OCI-M1 (cell line): Measurements from ENCODE around the gene RBP3.
"Not testable (repeated sequence)": the region's sequence is repeated elsewhere in the genome, so short reads cannot be mapped to it uniquely, and the experiment has no call there.

ENCODE experiments used
- DNase-seq: peaks from one replicate; lab custom pipeline; 2025; lab: John Stamatoyannopoulos, UW

Gene RBP3

DNA sequence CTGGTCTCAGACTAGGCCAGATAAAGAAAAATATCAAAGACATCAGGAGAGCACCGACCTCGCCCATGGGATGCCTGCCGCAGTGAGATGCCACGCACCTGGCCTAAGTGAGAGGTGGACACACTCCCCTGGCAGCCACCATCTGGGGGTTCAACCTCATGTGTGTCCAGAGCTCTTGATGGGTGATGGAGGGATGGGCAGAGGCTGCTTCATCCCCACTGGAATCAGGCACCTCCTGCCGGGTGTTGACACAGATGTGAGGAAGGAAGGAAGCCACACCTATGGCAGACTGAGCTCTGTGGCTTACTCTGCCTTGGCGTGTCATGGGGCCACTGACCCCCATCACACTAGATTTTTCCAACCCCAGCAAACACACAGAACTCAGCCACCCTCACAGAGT lies 24.6 kb downstream of the RBP3 start:
- no peak for DNase-seq

GRCh38 chr10:47374611-47375536 lies 26.7 kb downstream of the RBP3 start:
- DNase-seq, result no peak

- DNase-seq, result no peak
Observed at GRCh38 chr10:47376522-47377220, 28.5 kb downstream of the RBP3 start.

DNA sequence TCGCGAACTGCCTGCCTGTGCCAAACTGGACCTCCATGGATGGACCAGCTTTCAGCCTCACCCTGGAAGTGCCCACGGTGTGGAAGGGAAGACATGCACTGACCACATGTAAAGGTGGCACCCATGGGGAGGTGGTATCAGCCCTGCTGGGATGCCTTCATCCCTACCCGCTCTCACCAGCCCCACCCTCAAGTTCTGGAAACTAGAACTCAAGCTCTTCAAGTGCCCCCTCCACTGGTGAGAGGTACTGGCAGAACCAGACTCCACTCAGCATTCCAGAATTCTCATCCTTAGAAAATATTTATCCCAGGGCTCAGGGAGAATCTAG lies 30.0 kb downstream of the RBP3 start:
- DNase-seq, result no peak

DNA sequence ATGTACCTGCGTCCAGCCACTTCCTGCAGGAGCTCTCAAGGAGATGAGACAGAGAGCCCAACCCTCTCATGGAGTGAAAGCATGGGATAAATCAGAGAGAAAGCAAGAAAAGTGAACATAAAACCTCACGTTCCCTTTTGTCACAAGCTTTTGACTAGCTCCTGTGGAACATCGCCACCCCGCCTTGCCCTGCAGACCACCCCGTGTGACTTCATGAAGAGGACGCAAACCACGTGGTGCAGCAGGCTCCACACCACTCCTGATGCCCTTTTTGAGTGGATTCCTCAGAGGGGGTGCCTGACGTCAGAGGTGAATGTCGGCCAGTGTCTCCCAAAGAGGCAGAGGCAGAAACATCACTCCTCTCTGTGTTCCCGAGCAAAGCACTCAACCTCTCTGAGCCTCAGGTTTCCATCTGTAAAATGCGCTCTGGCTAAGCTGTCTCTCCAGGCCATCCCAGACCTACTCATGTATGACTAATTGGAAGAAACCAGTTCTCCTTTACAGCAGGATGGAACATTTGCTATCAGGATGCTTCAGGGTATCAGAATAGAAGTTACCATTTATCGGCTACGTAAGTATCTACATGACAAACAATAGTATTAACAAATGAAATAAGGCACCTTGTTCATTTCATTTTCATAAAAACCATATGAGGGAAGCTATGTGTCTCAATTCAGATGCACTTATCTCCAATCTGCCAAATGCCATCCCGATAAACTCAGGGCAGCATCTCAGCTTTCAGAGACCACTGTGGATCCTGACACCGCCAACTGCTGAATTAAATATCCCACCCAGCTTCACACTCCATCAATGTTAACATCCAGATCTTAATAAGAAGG lies 30.7 kb downstream of the RBP3 start:
- DNase-seq, result no peak

DNA sequence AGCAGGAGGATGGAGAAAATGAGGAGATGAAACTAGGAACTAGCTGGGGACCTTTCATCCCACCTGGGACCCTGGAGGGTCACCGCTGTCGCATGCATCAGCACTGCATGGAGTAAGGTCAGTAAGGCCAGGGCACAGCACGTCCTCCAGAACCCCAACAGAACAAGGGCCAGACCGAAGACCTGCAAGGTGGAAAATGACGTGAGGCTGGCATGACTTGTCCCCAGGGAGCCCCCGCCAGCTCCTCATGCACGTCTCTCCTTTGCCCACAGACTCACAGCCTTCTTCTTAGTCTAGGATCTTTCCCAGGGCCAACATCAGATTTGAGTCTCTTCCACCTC lies 31.3 kb downstream of the RBP3 start:
- no peak for DNase-seq

- DNase-seq, result no peak
Observed at GRCh38 chr10:47379901-47380300, 31.7 kb downstream of the RBP3 start.

- DNase-seq, result no peak
Observed at GRCh38 chr10:47380341-47381102, 32.4 kb downstream of the RBP3 start.

DNA sequence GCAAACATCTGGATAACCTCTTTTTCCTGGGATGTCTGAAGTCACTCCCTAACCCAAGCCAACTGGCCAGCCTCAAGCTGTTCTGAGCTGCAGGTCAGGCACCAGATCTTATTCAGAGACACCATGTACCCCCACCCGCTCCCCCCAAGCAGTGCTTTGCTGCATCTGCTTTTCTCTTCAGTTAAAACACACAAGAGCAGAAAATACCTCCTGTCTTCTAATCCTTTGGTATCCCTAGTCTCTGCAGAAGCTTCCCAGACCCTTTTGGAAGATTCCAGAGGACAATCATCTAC lies 32.9 kb downstream of the RBP3 start:
- DNase-seq, result no peak

GRCh38 chr10:47381427-47382379 lies 33.5 kb downstream of the RBP3 start:
- no peak for DNase-seq

GRCh38 chr10:47383261-47384147 lies 35.3 kb downstream of the RBP3 start:
- DNase-seq, result no peak

DNA sequence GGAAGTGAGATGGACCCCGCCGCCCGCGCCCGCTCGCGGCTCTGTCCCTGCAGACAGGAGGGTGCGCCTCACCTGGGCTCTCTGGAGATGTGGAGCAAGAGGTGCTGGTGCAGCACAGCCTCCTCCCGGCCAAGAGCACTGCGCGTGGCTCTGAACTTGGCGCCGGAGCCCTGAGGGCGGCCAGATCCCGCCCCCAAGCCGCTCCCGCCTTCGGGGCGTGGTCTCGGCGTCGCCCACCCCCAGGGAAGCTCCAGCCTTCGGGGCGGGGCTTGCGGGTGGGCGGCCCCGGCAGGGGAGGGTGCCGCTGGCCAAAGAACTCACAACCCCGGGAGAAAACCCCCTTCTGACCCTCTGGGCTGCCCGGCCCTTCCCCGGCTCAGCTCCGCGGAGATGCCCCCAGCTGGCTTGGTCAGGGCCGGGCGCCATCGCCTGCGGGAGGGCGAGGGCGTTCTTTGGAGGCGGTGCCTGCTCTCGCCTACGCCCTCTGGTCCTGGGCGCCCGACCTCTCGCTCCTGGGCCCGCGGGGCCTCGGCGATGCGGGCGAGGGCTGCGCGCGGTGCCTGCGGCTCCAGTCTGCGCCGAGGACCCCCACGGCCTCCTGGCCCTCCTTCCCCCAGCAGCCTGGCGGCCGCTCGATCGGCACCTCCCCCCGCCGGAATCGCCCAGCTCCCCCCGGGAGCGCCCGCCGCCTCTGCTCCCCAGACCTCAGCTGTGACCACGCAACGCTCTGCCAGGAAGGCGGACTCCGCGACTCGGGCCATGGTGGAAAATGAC lies 36.2 kb downstream of the RBP3 start, which contains the start of gene ZNF488:
Gene ZNF488, minus strand, starts transcription at position 146 of the 774 bp plus-strand sequence. CDS start 15,464 bp downstream, outside the sequence.
- DNase-seq, result peak; percentile 81

- not testable (repeated sequence) for DNase-seq
Observed at GRCh38 chr10:47386104-47386503, 37.9 kb downstream of the RBP3 start.

- no peak for DNase-seq
Observed at GRCh38 chr10:47388879-47389278, 40.7 kb downstream of the RBP3 start.

DNA sequence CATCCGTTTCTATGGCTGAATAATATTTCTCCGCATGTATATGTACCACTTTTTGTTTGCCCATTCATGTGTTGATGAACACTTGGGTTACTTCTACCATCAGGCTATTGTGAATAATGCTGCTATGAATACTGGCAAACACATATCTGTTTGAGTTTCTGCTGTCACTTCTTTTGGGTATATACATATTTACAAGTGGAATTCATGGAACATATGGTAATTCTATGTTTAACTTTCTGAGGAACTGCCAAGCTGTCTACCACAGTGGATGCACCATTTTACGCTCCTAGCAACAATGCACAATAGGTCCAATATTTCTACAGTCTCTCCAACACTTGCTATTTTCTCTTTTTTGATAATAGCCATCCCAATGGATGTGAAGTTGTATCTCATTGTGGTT lies 41.5 kb downstream of the RBP3 start:
- DNase-seq, result no peak

- DNase-seq, result no peak
Observed at GRCh38 chr10:47396311-47396717, 48.2 kb downstream of the RBP3 start.

- no peak for DNase-seq
Observed at GRCh38 chr10:47397256-47397655, 49.1 kb downstream of the RBP3 start.

GRCh38 chr10:47400251-47400650 lies 52.1 kb downstream of the RBP3 start:
- no peak for DNase-seq

- no peak for DNase-seq
Observed at GRCh38 chr10:47400786-47401185, 52.6 kb downstream of the RBP3 start.
